Measurements from ENCODE around the gene ZC3H10.

Gene ZC3H10

GRCh38 chr12:56128670-56129205 lies 10.7 kb downstream of the ZC3H10 start:
- no peak for DNase-seq

DNA sequence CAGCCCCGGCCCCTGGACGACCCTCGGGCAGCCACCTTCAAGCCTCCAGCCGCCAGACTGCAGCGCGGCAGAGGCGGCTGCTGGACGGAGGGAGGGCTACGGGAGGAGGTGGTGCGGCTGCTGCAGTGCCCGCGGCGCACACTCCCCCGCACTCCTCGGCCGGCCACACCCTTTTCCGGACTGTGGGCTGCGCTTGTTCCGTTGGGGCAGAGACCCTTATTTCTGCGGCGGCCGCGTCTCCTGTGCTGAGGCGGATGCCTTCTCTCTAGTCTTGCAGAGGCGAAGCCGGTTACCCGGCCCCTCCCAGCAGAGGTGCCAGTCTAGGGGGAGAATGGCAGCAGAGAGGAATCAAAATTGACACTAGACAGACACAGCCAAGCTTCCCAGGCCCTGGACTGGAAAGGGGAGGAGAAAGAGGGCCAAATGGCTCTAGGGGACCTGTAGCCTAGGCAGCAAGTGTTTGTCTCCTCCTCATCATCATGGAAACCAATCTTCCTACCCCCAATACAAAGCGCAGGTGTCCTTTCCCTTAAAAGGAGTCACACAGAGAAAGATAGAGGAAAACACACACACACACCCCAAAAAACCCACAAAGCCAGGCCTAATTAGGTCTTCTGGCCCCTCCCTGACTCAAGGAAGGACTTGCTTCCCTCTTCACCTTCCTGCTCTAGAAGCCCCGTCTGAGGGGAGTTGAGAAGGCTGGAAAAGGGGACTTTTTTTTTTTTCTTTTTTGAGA lies 11.3 kb downstream of the ZC3H10 start:
- DNase-seq = no peak

- DNase-seq = no peak
Measured at GRCh38 chr12:56129942-56130495, 12.0 kb downstream of the ZC3H10 start.

GRCh38 chr12:56130876-56131275 lies 12.8 kb downstream of the ZC3H10 start:
- no peak for DNase-seq

- DNase-seq = no peak
Measured at GRCh38 chr12:56134897-56135296, 16.8 kb downstream of the ZC3H10 start.

GRCh38 chr12:56137853-56138571 lies 19.9 kb downstream of the ZC3H10 start:
- DNase-seq = no peak

DNA sequence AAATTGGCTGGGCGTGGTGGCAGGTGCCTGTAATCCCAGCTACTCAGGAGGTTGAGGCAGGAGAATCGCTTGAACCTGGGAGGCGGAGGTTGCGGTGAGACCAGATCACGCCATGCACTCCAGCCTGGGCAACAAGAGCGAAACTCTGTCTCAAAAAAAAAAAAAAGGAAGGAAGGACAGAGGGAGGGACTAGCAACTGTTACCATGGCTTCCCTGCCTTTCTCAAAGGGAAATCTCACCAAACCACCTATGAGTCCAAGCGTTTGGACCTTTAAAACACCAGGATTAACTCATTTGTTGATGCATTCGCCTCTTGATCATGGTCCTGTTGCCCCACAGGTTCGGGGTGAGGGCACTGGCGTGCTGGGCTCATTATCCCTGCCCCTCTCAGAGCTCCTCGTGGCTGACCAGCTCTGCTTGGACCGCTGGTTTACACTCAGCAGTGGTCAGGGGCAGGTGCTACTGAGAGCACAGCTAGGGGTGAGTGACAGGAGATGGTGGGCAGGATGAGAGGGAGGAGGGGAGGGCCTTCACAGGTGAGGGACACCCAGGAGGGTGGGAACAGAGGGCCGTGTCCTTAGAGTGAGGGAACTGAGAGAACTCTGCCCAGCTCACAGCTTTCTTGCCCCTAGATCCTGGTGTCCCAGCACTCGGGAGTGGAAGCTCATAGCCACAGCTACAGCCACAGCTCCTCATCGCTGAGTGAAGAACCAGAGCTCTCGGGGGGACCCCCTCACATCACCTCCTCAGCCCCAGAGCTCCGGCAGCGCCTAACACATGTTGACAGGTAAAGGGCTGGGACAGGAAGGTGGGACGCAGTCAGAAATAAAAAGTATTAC lies 24.1 kb downstream of the ZC3H10 start:
- no peak for DNase-seq

DNA sequence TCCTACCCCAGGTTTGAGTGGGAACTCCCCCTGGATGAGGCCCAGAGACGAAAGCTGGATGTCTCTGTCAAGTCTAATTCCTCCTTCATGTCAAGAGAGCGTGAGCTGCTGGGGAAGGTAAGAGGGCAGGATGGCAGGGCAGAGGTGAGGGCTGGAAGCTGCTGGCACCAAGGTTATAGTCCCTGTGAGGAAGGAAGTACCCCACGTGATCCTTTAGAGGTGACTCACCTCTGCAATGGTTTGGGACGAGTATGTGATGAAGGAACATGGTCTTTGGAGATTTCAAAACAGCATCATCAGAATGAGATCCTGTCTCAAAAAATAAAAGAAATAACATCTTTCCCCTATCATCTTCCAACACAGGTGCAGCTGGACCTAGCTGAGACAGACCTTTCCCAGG lies 25.2 kb downstream of the ZC3H10 start:
- no peak for DNase-seq

DNA sequence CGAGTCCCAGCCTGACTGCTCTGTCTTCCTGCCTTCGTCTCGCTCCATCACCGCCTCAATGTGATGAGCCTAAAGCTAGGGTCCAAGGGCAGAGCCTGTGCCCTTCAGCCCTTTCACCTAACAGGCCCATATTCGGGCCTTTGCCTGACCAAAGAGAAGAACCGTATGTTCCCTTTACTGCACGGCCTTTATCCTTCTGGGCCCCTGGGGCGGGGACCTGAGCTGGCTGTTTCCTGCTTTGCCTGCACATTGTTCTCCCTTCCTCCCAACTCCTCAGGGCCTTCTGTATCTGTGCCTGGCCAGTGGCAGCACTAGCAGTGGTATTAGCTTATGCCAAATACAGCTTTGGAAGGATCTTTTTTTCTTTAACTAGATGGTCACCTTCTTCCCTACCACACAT lies 25.8 kb downstream of the ZC3H10 start:
- DNase-seq = no peak

DNA sequence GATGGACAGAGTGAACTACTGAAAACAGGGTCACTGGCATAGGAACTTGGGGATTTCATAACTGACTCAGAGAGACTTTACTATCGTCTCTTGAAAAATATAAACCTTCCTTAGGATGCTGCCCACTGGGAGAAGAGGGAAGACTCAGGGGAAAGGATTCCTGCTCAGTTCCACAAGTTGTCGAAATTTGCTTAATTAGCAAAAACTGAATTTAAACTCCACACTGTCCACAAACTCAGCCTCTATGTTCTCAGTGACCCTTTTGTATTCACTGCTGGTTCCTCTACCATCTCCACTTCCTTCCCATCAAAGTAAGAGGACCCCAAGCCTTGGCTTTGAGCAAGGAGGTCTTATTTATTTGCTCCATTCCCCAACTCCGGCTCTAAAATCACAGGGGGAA lies 27.2 kb downstream of the ZC3H10 start:
- DNase-seq = no peak

DNA sequence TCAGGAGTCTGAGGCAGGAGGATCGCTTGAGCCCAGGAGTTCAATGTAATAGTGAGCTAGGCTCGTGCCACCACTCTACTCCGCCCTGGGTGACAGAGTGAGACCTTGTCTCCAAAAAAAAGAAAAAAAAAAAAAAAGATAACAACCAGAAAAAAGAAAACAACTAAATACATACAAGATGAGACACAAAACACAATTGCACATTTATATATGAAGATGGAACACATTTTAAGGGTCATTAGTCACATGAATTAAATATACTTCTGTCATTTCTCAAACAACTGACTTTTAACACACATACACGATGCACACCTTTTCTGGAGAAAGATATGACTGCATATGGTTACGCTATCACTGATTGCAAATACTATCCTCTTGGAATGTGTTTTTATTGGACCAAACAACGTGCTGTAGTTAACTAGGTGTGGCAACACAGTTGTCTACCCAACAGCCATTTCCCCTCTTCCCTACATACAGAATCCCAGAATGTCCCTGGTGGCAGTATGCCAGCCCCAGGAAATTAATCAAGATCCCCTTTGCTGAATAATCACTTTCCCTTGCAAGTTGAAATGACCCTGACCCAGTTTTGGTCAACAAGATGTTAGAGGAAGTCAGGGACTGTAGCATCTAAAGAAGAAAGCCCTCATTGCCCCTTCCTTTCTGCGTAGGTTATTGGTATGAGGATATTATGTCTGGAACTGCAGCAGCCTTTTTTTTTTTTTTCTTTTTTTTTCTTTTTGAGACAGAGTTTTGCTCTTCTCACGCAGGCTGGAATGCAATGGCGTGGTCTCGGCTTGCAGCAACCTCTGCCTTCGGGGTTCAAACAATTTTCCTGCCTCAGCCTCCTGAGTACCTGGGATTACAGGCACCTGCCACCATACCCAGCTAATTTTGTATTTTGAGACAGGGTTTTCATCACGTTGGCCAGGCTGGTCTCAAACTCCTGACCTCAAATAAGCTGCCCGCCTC lies 28.7 kb downstream of the ZC3H10 start:
- DNase-seq = no peak

DNA sequence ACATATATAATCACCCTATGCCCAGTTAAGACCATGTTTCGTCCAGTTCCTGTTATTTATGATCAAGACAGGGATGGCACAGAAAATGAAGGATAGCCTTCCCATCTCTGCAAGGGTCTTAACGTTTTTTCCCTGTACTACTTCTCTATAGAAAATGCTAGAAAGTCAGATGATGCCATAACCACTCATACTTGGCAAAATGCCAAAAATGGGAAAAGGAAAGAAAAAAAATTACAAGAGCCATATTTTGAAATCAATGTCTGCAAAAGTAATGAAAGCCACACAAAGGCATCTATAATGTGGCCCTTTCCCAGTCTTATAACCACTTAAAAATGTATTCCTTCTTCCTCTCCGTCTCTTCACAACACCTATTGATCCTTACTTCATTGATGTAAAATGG lies 32.5 kb downstream of the ZC3H10 start:
- no peak for DNase-seq

DNA sequence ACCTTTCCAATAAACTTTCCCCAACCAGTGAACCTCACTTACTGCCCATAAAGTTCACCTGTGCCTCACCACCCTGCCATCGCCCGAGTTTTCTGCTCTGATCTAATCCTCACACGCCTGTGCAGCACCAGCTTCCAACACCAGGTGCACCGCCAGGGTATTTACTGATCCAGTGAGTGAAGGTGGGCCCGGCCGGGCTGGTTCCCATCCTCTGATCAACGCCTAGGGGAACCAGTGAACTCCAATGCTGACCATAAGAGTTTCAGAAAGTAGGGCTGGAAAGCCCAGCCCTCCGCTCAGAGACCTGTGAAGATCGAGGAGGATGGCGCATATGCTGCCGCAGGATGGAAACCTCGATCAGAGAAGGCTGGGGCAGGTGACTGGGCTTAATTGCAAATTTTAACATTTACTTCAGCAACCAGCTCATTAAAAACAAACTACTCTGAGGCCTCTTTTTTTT lies 33.6 kb downstream of the ZC3H10 start:
- DNase-seq = no peak

DNA sequence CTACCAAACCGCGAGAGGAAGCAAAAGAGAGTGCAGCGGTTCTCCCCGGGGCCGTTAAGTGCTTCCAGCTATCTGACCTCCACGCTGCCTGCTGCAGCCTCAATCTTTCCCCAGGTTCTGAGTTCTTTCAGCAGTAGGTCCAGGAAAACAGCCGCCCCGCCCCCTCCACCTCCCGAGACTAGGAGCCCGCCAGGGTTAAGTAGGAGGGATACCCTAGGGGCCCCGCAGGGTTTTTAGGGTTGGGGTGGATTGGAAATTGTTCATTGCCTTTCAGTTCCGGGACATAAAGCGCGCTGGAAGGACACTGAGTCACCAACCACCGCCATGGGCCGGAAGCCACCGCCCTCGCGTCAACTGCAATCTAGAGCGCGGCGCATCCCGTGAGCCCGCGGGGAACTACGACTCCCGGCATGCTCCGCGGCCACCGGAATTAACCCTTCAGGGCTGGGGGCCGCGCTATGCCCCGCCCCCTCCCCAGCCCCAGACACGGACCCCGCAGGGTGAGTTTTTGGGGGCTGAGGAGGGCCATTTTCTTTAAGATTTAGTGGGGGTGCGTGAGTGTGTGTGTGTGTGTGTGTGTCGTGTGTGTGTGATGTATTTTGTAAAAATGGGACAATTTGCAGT lies 34.2 kb downstream of the ZC3H10 start, which contains the start of gene MYL6B:
Gene MYL6B, plus strand, starts transcription at position 456 of the 624 bp plus-strand sequence. CDS start 1,332 bp downstream, outside the sequence.
- peak; percentile 54 for DNase-seq

- no peak for DNase-seq
Measured at GRCh38 chr12:56152756-56153677, 35.0 kb downstream of the ZC3H10 start.

GRCh38 chr12:56153678-56154065 lies 35.6 kb downstream of the ZC3H10 start:
- no peak for DNase-seq

DNA sequence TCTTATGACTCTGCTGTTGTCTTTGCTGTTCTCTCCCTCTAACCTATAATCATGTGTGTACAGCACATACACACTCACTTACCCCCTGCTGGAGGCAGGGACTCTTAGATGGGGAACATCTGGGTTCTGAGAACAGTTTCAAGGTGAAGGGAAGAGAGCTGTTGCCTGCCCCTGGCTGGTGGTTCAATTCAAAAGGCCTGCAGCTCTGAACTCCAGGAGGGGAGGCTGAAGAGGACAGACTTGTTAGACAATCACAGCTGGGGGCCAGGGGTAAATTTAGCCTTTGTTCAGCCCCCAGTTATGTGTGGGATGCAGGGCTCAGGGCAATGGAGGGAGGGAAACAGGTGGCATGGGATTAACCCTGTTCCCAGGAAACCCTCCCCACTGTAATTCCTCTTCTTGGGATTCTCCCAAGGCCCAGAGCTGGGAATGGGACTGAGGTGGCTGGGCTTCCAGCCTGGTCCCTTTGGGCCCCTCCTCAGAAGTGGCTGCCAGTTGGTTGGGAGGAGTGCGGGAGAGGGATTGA lies 36.2 kb downstream of the ZC3H10 start:
- DNase-seq = no peak

DNA sequence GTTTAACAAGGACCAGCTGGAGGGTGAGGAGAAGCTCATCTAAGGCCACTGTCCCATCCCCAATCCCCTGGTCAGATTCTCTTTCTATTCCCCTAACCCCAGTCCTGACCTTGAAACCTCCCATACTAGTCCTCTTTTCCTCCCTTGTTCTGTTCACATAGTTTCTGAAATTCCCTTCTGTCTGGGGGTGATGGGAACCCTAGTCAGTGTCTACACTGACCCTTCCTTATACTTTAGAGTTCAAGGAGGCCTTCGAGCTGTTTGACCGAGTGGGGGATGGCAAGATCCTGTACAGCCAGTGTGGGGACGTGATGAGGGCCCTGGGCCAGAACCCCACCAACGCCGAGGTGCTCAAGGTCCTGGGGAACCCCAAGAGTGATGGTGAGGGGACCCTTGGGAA lies 36.8 kb downstream of the ZC3H10 start:
- no peak for DNase-seq

- DNase-seq = no peak
Measured at GRCh38 chr12:56155256-56155845, 37.3 kb downstream of the ZC3H10 start.

Measured in DMS79 (cell line).